ENCODE measurements around the gene CCDC190.
"Not testable (repeated sequence)": the region's sequence is repeated elsewhere in the genome, so short reads cannot be mapped to it uniquely, and the experiment has no call there.

The CCDC190 gene

DNA sequence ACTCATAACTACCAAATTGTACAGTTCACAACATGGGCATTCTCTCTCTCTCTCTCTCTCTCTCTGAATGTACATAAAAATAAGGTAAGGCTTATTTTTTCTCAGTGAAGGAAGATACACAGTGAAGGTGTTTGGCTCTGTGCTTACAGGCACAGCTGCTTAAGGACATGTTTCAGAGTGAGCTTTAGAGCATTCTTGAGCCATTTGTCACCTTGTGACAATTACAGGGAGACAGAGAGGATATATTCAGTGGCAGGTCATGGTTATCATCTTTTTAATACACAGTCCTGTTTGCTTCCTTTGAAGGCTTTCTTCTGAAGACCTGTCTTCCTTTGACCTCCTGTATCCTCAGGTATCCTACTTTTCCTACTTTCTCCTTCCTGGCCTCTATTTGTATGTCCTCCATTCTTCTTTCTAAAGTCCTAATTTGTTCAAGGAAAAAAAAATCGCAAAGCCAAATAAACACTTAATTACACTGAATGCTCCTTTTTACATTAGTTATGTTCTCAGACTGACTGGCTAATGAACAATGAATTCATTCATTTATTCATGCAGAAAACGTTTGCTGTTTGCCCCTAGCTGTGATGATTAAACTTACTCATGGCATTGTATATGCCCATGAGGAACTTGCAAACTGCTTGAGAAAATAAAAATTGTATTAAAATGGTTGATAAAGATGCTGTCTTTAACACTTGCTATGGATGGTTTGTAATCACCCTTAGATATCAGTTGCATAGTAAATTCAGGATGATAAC lies 37.0 kb downstream of the CCDC190 start:
- no peak for DNase-seq

DNA sequence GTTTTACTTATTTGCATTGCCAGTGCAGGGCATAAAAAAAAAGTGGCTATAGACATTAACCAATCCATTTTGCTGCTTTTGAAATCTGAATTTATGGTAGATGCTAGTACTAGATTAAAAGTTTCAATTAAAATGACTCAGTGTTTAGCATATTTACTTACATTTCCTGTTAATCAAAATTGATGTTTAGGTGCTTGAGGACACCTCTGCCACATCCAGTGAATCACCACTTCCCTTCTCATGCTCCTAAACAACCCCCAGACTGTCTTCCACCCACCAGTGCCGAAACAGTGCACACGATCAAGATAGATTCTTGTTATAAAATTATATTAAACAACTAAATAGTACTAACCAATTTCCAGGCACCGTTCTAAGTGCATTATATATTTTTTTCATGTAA lies 37.7 kb downstream of the CCDC190 start:
- no peak for DNase-seq

DNA sequence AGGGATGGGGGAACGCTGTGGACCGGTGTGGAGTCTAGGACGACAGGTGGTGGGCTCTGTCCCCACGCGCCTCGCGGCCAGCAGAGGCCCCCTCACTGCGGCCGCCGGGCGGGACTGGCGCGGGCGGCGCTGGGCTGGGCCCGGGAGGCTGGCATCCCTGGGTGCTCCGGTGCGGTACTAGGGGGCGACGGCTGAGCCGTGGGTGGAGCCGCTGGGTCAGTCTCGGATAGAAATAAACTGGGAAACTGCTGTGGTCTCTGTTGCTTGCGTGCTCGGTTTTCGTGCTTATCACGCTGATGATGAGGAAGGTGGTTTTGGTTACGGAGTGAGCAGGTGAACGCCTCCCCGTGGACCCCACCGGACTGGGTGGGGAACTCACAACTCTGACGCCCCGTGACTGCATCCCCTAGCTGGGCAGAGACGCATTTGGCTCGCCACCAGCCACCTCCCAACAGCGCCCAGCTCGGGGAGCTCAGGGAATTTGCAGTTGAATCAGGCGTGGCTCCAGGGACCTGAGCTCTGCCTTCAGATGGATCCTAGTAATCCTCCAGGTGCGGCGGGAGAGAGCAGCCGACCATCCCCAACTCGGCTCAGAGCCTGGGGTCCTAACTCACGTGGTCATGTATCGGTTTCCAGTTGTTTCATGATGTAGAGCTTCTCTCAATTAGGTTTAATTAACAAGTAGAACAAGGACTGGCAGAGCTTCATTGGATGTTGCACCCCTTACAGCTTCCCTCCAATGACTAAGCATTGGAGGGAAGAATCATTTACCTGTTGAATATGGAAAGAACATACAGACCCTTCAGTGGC lies 38.4 kb downstream of the CCDC190 start:
- DNase-seq, result no peak

DNA sequence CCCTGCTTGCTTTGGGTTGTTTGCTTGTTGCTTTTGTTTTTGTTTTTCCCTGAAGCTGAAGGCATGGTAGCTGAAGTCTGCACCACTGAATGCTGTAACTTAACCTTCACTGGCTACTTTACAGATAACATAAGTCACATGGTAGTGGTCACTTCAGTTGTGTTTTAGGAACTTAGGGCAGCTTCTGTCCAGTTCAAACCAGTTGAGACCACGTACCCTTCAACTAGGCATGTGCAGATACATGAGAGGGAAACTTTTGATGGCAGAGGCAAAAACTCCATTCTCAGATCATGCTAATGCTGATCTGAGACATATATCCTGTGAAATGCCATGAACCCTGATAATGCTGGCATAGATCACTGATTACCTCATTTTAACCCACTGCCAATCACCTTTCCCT lies 42.3 kb downstream of the CCDC190 start:
- DNase-seq, result not testable (repeated sequence)

DNA sequence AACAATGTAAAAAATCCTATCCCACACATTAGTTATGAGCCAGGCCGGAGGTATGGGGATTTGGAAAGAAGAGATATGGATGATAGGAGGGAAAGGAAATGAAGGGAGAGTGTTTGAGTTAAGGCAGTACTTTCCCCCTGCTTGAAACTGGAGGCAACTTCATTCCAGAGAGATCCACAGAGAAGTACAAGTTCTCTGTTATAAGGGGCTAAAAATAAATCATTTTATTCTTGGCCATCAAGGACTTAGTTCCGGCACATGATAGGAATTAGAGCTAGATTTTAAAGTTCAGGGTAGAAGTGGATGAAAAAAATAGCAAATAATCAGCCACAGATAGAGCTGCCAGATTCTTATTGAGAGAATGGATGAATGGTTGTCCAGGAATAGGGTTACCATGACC lies 42.8 kb downstream of the CCDC190 start:
- not testable (repeated sequence) for DNase-seq

DNA sequence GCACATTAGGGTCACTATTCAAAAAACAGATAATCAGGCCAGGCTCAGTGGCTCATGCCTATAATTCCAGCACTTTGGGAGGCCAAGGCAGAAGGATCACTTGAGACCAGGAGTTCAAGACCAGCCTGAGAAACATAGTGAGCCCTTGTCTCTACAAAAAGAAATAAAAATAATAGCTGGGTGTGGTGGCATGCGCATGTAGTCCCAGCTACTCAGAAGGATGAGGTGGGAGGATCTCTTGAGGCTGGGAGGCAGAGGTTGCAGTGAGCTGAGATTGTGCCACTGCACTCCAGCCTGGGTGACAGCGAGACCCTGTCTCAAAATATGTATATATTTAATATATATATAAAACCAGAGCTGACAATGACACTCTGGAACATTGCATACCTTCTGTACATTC lies 48.6 kb downstream of the CCDC190 start:
- not testable (repeated sequence) for DNase-seq

DNA sequence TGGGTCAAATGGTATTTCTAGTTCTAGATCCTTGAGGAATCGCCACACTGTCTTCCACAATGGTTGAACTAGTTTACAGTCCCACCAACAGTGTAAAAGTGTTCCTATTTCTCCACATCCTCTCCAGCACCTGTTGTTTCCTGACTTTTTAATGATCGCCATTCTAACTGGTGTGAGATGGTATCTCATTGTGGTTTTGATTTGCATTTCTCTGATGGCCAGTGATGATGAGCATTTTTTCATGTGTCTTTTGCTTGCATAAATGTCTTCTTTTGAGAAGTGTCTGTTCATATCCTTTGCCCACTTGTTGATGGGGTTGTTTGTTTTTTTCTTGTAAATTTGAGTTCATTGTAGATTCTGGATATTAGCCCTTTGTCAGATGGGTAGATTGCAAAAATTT lies 53.5 kb downstream of the CCDC190 start:
- DNase-seq, result not testable (repeated sequence)

Measured in DMS 273 treated with DMSO at 0.1 percent for 48 hours (cell line).